Skeletal muscle tissue (tissue), 4 donors: ENCODE measurements around the gene GNA15. TPM values are rescaled to one million over a fixed set of nuclear protein-coding genes. Genes with fewer than 3 reads are reported as not detected.

Source experiments
- H3K27ac ChIP-seq: one replicate; pipeline ENCODE4 v1.7.0; 2013; ENCODE audit warnings: mild to moderate bottlenecking, low read depth, low read length, inconsistent platforms
- H3K27me3 ChIP-seq, 3 donors: one replicate each; pipeline ENCODE4 v1.7.0; 2013; ENCODE audit warnings: low read length in 3 of 3; ENCODE audit not compliant: control insufficient read depth in 3 of 3, insufficient read depth in 3 of 3
- H3K36me3 ChIP-seq, 3 donors: one replicate each; pipeline ENCODE4 v1.7.0; 2013; ENCODE audit warnings: low read length in 3 of 3; ENCODE audit not compliant: control insufficient read depth in 3 of 3, insufficient read depth in 3 of 3
- H3K4me1 ChIP-seq, 3 donors: one replicate each; pipeline ENCODE4 v1.7.0; 2013; ENCODE audit warnings: low read length in 3 of 3, mild to moderate bottlenecking in 3 of 3; ENCODE audit not compliant: control insufficient read depth in 3 of 3, insufficient read depth in 3 of 3
- H3K4me3 ChIP-seq, 3 donors: one replicate each; pipeline ENCODE4 v1.7.0; 2013; ENCODE audit warnings: low read length in 3 of 3
- H3K9ac ChIP-seq, 3 donors: one replicate each; pipeline ENCODE4 v1.7.0; 2013; ENCODE audit warnings: low read length in 3 of 3, mild to moderate bottlenecking in 3 of 3, moderate library complexity in 2 of 3, low read depth in 1 of 3
- H3K9me3 ChIP-seq, 3 donors: one replicate each; pipeline ENCODE4 v1.7.0; 2013; ENCODE audit warnings: low read length in 3 of 3; ENCODE audit not compliant: control insufficient read depth in 3 of 3
- total RNA-seq: library from RNA; depleted of rRNA; stranded (reverse); fragments of >200 nt; gene quantifications from one replicate; pipeline ENCODE4 v1.2.3, GENCODE V29; 2014
- donor health status: Osteomylitis.

Gene GNA15
- total RNA-seq, 1 donor from 2014 or later, result 3.1 TPM

GRCh38 chr19:3107658-3108057 lies 28.2 kb upstream of the GNA15 start:
- Histone ChIP-seq H3K27me3 (no peaks in the 10 kb centered on the region), H3K4me1 (peaks cover 14 to 41% (median 37%) of the 10 kb centered on the region in 3 donors), H3K4me3 (no peak overlapping the region), H3K36me3 (peaks cover 3 to 10% (median 6%) of the 10 kb centered on the region in 3 donors), H3K9ac (peak overlapping the region in 1 of 3 donors; percentile 25), H3K27ac (no peak overlapping the region), H3K9me3 (no peaks in the 10 kb centered on the region)

- Histone ChIP-seq H3K9ac (peak overlapping the region in 1 of 3 donors; percentile 54), H3K4me1 (peaks cover 12 to 37% (median 32%) of the 10 kb centered on the region in 3 donors), H3K27ac (no peak overlapping the region)
These were observed 27.1 kb upstream of the GNA15 start for GRCh38 chr19:3108775-3109174.

GRCh38 chr19:3109491-3109890 lies 26.3 kb upstream of the GNA15 start:
- Histone ChIP-seq H3K4me1 (peaks cover 12 to 30% (median 25%) of the 10 kb centered on the region in 3 donors), H3K4me3 (no peak overlapping the region), H3K27ac (no peak overlapping the region), H3K36me3 (peaks cover 3 to 21% (median 15%) of the 10 kb centered on the region in 3 donors), H3K9ac (peak overlapping the region in 1 of 3 donors; percentile 54), H3K27me3 (no peaks in the 10 kb centered on the region), H3K9me3 (no peaks in the 10 kb centered on the region)

More at GRCh38 chr19:3108775-3109174, 27.1 kb upstream of the GNA15 start:
- H3K27me3 ChIP-seq, result no peaks in the 10 kb centered on the region
- H3K9me3 ChIP-seq, result no peaks in the 10 kb centered on the region
- H3K4me3 ChIP-seq, result peak overlapping the region in 1 of 3 donors; percentile 15
- H3K36me3 ChIP-seq, result peaks cover 3 to 17% (median 11%) of the 10 kb centered on the region in 3 donors

- no peaks in the 10 kb centered on the region for H3K9me3 ChIP-seq
- peaks cover 12 to 28% (median 21%) of the 10 kb centered on the region in 3 donors for H3K4me1 ChIP-seq
- H3K9ac ChIP-seq, result no peak overlapping the region
- H3K27ac ChIP-seq, result no peak overlapping the region
- no peak overlapping the region for H3K4me3 ChIP-seq
- peaks cover 3 to 21% (median 19%) of the 10 kb centered on the region in 3 donors for H3K36me3 ChIP-seq
- H3K27me3 ChIP-seq, result no peaks in the 10 kb centered on the region
These were observed 25.6 kb upstream of the GNA15 start for GRCh38 chr19:3110126-3110825.

GRCh38 chr19:3111586-3112247 lies 24.1 kb upstream of the GNA15 start:
- Histone ChIP-seq H3K4me3 (no peak overlapping the region), H3K27ac (no peak overlapping the region), H3K27me3 (no peaks in the 10 kb centered on the region), H3K36me3 (peaks cover 3 to 23% (median 22%) of the 10 kb centered on the region in 3 donors), H3K9ac (no peak overlapping the region), H3K9me3 (no peaks in the 10 kb centered on the region), H3K4me1 (peaks cover 1 to 14% (median 7%) of the 10 kb centered on the region in 3 donors)

GRCh38 chr19:3112375-3113099 lies 23.3 kb upstream of the GNA15 start:
- Histone ChIP-seq H3K4me1 (peaks cover 0 to 7% (median 6%) of the 10 kb centered on the region in 3 donors), H3K9ac (no peak overlapping the region), H3K9me3 (no peaks in the 10 kb centered on the region), H3K27ac (no peak overlapping the region), H3K4me3 (no peak overlapping the region), H3K36me3 (peaks cover 3 to 23% (median 23%) of the 10 kb centered on the region in 3 donors), H3K27me3 (no peaks in the 10 kb centered on the region)

GRCh38 chr19:3113100-3114017 lies 22.5 kb upstream of the GNA15 start:
- H3K27me3 ChIP-seq, result no peaks in the 10 kb centered on the region
- H3K27ac ChIP-seq, result no peak overlapping the region
- H3K4me1 ChIP-seq, result peaks cover 0 to 4% (median 0%) of the 10 kb centered on the region in 3 donors
- peaks cover 3 to 30% (median 27%) of the 10 kb centered on the region in 3 donors for H3K36me3 ChIP-seq
- H3K4me3 ChIP-seq, result no peak overlapping the region
- H3K9ac ChIP-seq, result no peak overlapping the region
- no peaks in the 10 kb centered on the region for H3K9me3 ChIP-seq

GRCh38 chr19:3114018-3114726 lies 21.7 kb upstream of the GNA15 start:
- H3K4me1 ChIP-seq, result no peaks in the 10 kb centered on the region
- H3K9me3 ChIP-seq, result no peaks in the 10 kb centered on the region
- H3K4me3 ChIP-seq, result no peak overlapping the region
- no peak overlapping the region for H3K9ac ChIP-seq
- no peaks in the 10 kb centered on the region for H3K27me3 ChIP-seq
- peaks cover 3 to 35% (median 33%) of the 10 kb centered on the region in 3 donors for H3K36me3 ChIP-seq
- H3K27ac ChIP-seq, result no peak overlapping the region

GRCh38 chr19:3114811-3115210 lies 21.0 kb upstream of the GNA15 start:
- Histone ChIP-seq H3K4me3 (no peak overlapping the region), H3K27ac (no peak overlapping the region), H3K4me1 (no peaks in the 10 kb centered on the region), H3K9me3 (no peaks in the 10 kb centered on the region), H3K9ac (no peak overlapping the region), H3K36me3 (peaks cover 3 to 37% (median 37%) of the 10 kb centered on the region in 3 donors), H3K27me3 (no peaks in the 10 kb centered on the region)
